Femur (tissue), 1 donor: Measurements from ENCODE around the gene VPS4A.
"Not testable (repeated sequence)": the region's sequence is repeated elsewhere in the genome, so short reads cannot be mapped to it uniquely, and the experiment has no call there.

Source experiments
- DNase-seq: peaks from one replicate; pipeline ENCODE4 v3.0.0-alpha.2; 2017

VPS4A gene

GRCh38 chr16:69310653-69311532, at the start of gene VPS4A:
Gene VPS4A, plus strand, starts transcription at chr16:69311350. Its CDS starts 162 bp downstream, at chr16:69311512.
- DNase-seq: peak; percentile 98

- no peak for DNase-seq
Measured at GRCh38 chr16:69266334-69267063, 44.7 kb upstream of the VPS4A start.

GRCh38 chr16:69267633-69268032, 43.5 kb upstream of the VPS4A start:
- DNase-seq: no peak

GRCh38 chr16:69270395-69270794, 40.8 kb upstream of the VPS4A start:
- no peak for DNase-seq

- no peak for DNase-seq
Measured at GRCh38 chr16:69270831-69271230, 40.3 kb upstream of the VPS4A start.

- no peak for DNase-seq
Measured at GRCh38 chr16:69273009-69273408, 38.1 kb upstream of the VPS4A start.

- DNase-seq: no peak
Measured at GRCh38 chr16:69274699-69275235, 36.4 kb upstream of the VPS4A start.

- peak; percentile 91 for DNase-seq
Measured at GRCh38 chr16:69276148-69277115, 34.7 kb upstream of the VPS4A start.

GRCh38 chr16:69277413-69277812, 33.7 kb upstream of the VPS4A start:
- no peak for DNase-seq

GRCh38 chr16:69283851-69284250, 27.3 kb upstream of the VPS4A start:
- no peak for DNase-seq

- DNase-seq: no peak
Measured at GRCh38 chr16:69285240-69285639, 25.9 kb upstream of the VPS4A start.

- DNase-seq: peak; percentile 35
Measured at GRCh38 chr16:69286941-69287713, 24.0 kb upstream of the VPS4A start.

GRCh38 chr16:69291657-69292056, 19.5 kb upstream of the VPS4A start:
- DNase-seq: not testable (repeated sequence)

- no peak for DNase-seq
Measured at GRCh38 chr16:69293401-69293800, 17.7 kb upstream of the VPS4A start.

- DNase-seq: no peak
Measured at GRCh38 chr16:69294051-69294450, 17.1 kb upstream of the VPS4A start.

GRCh38 chr16:69296771-69297170, 14.4 kb upstream of the VPS4A start:
- DNase-seq: not testable (repeated sequence)

GRCh38 chr16:69298261-69298660, 12.9 kb upstream of the VPS4A start:
- no peak for DNase-seq

- DNase-seq: no peak
Measured at GRCh38 chr16:69301187-69301586, 10.0 kb upstream of the VPS4A start.

GRCh38 chr16:69301861-69302260, 9.3 kb upstream of the VPS4A start:
- DNase-seq: no peak

- no peak for DNase-seq
Measured at GRCh38 chr16:69302301-69302700, 8.8 kb upstream of the VPS4A start.

- DNase-seq: no peak
Measured at GRCh38 chr16:69306031-69306430, 5.1 kb upstream of the VPS4A start.

GRCh38 chr16:69307091-69307490, 4.1 kb upstream of the VPS4A start:
- no peak for DNase-seq
